K562 (cell line): ENCODE data around the gene KCNAB2. TPM values are rescaled to one million over a fixed set of nuclear protein-coding genes. Genes with fewer than 3 reads are reported as not detected.

Experiments used
- ATF6 ChIP-seq: sonication (generic); formaldehyde crosslinking; IDR thresholded peaks from 2 replicates; pipeline ENCODE4 v1.4.0; 2020; ENCODE audit warnings: mild to moderate bottlenecking, missing genetic modification reagents
- BRCA1 ChIP-seq, 2 experiments: fragments of 450-650 bp in 1 of 2; sonication (generic) in 1 of 2; formaldehyde crosslinking in 1 of 2; IDR thresholded peaks; 2 replicates each; pipeline versions ENCODE4 v1.5.0 to v1.6.1; 2017 to 2020; ENCODE audit warnings: mild to moderate bottlenecking in 1 of 2, missing genetic modification reagents in 1 of 2
- CCAR2 ChIP-seq: fragments of 200-400 bp; formaldehyde crosslinking; IDR thresholded peaks from 2 replicates; pipeline ENCODE4 v1.6.1; 2017; ENCODE audit warnings: mild to moderate bottlenecking, low read depth, low read length
- CEBPG ChIP-seq, 3 experiments: fragments of 200-800 bp in 1 of 3; sonication (Bioruptor generic) in 1 of 3; sonication (generic) in 1 of 3; formaldehyde crosslinking in 1 of 3; IDR thresholded peaks in 2 of 3; conservative IDR thresholded peaks in 1 of 3; 2 replicates each; pipeline versions ENCODE4 v1.6.1 to v1.8.0; 2016 to 2022; ENCODE audit warnings: missing compliant biosample characterization in 2 of 3, missing genetic modification characterization in 2 of 3, mild to moderate bottlenecking in 1 of 3, missing genetic modification reagents in 1 of 3
- FOXJ3 ChIP-seq: sonication (generic); formaldehyde crosslinking; IDR thresholded peaks from 2 replicates; pipeline ENCODE4 v1.4.0; 2020; ENCODE audit warnings: mild to moderate bottlenecking, missing genetic modification reagents
- NKRF ChIP-seq: fragments of 450-650 bp; IDR thresholded peaks from 2 replicates; pipeline ENCODE4 v1.6.1; 2016; ENCODE audit warnings: borderline replicate concordance
- PCBP2 ChIP-seq: fragments of 200-400 bp; formaldehyde crosslinking; IDR thresholded peaks from 2 replicates; pipeline ENCODE4 v1.6.1; 2018; ENCODE audit warnings: low read length, low read depth, mild to moderate bottlenecking, moderate library complexity; ENCODE audit not compliant: poor library complexity, severe bottlenecking
- RBM17 ChIP-seq: fragments of 200-400 bp; formaldehyde crosslinking; IDR thresholded peaks from 2 replicates; pipeline ENCODE4 v1.6.1; 2017; ENCODE audit warnings: low read depth, mild to moderate bottlenecking, low read length, borderline replicate concordance
- SIX5 ChIP-seq, 2 experiments: IDR thresholded peaks; 2 replicates each; pipeline ENCODE4 v1.6.1; 2011; ENCODE audit warnings: low read length in 2 of 2, borderline replicate concordance in 1 of 2, low read depth in 1 of 2, mild to moderate bottlenecking in 1 of 2, moderate library complexity in 1 of 2; ENCODE audit not compliant: insufficient read depth in 1 of 2
- SOX6 ChIP-seq: fragments of 450-650 bp; IDR thresholded peaks from 2 replicates; pipeline ENCODE4 v1.6.1; 2014; ENCODE audit warnings: mild to moderate bottlenecking
- STAT6 ChIP-seq: sonication (generic); formaldehyde crosslinking; IDR thresholded peaks from 2 replicates; pipeline ENCODE4 v1.8.1; 2023; ENCODE audit warnings: mild to moderate bottlenecking, missing genetic modification reagents
- U2AF2 ChIP-seq: fragments of 200-400 bp; formaldehyde crosslinking; optimal IDR thresholded peaks from 2 replicates; pipeline ENCODE3; 2017; ENCODE audit warnings: low read depth, mild to moderate bottlenecking, low read length
- ZNF316 ChIP-seq: fragments of 450-650 bp; IDR thresholded peaks from 2 replicates; pipeline ENCODE4 v1.6.1; 2016
- polyA plus RNA-seq, 8 experiments: library from polyadenylated mRNA; depleted of rRNA in 4 of 8; stranded (reverse) in 5 of 8; unstranded in 3 of 8; fragments of >200 nt; fragmentation: Nextera tagmentation in 2 of 8; fragmentation: Illumina TruSeq in 1 of 8; extraction: Ambion mirVana in 2 of 8; extraction: Trizol in 1 of 8; gene quantifications; 2 replicates each; pipeline versions ENCODE4 v1.2.1 to v1.2.3, GENCODE V29; 2011 to 2014; ENCODE audit warnings: inconsistent platforms in 1 of 8, missing spikeins in 1 of 8
- total RNA-seq, 7 experiments: library from RNA; depleted of rRNA in 6 of 7; stranded (reverse); fragments of >200 nt in 6 of 7; fragmentation: Illumina TruSeq in 2 of 7; extraction: Trizol in 2 of 7; gene quantifications; 2 replicates each; pipeline versions ENCODE4 v1.2.1 to v1.2.3, GENCODE V29; 2011 to 2021; ENCODE audit warnings: low replicate concordance in 1 of 7

Gene KCNAB2
- total and polyA plus RNA-seq, 9 of the 15 experiments (the other 6 are each of a cell fraction or from before 2014, with no cell fraction given), result 1.8 to 15.8 (median 7.1) TPM

DNA sequence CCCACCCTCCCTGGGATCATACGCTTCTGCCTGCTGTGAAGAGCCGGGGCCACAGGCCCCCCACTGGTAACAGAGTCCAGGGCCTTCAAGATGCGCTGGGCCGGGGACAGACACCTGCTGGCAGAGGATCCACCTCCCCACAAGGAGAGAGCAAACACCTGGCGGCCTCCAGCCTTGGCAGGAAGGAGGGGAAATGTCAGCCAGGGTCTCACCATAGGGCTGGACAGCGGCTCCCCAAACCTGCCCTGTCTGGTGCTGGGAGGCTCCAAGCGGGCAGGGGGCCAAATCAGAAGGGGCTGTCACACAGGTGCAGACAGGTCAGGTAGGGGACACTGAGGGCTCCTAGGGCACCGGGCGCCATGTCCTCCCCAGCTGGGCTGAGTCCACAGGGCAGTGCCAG lies 58.9 kb downstream of the KCNAB2 start (continued):
- TF ChIP-seq NKRF (no peak), BRCA1 (IDR thresholded peaks at IDR 0.05) (no peak), BRCA1 (CRISPR knock-in tag; IDR thresholded peaks at IDR 0.05) (no peak), RBM17 (no peak), FOXJ3 (no peak), CEBPG (CRISPR knock-in tag; IDR thresholded peaks at IDR 0.05) (no peak), CEBPG (tag; conservative IDR thresholded peaks at IDR 0.05 in 1 of 2, IDR thresholded peaks at IDR 0.05 in 1 of 2) (no peak), CCAR2 (no peak), SOX6 (no peak), U2AF2 (no peak), STAT6 (CRISPR knock-in tag) (no peak), ZNF316 (no peak), PCBP2 (no peak), SIX5 (IDR thresholded peaks at IDR 0.05; ENCODE audit: borderline replicate concordance in 1 of 2, insufficient read depth in 1 of 2, low read depth in 1 of 2, low read length in 2 of 2) (no peak), ATF6 (CRISPR knock-in tag) (no peak)
